ENCODE measurements around the gene TRAF1.
A peak's percentile ranks its signal among the peaks of the same experiment; 100 is the strongest.

TRAF1 gene

DNA sequence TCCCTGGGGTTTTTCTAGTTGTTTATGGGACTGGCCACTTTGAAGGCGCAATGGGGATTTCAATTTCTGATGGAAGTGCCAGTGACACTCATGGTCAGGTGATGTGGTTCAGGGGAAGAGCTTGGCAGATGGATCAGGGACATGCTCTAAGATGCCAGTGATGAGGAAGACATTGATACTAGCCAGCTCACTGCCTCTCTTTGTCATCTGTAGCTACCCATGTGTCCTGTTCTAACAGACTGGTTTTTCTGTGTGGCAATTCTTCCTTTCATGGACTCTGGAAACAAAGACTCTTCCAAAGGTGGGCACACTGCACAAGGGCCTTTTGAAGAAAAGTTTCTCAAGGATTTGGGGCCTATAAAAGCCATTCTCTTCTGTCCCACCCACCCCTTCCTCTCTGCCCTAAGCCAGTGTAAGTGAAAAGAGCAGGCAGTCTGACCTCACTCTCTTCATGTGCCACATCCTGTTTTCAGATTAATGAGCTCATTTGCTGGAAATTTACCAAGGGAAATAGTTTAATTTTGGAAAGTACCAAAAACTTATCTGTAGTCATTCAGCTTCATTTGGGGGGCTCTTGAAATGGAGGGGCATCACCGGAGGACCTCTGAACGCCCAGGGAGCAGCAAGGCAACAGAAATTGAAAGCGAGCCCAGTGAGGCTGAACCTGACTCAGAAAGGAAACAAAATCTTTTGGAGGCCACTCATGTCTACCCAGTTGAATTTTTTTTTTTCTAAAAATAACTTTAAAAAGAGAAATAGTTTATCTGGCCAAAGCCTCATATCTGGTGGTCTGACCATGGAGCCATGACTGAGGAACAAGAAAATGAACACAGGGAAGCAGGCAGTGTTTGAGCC is 4.9 kb upstream of the TRAF1 start:
- no peak overlapping the region for H3K4me3 ChIP-seq (replicated peaks in 1 of 2; ENCODE audit: low read depth in 2 of 2, low read length in 2 of 2)
- DNase-seq (ENCODE audit: low read depth in 2 of 2): peak; percentile 80 to 87
- TF ChIP-seq, protein P1, sequence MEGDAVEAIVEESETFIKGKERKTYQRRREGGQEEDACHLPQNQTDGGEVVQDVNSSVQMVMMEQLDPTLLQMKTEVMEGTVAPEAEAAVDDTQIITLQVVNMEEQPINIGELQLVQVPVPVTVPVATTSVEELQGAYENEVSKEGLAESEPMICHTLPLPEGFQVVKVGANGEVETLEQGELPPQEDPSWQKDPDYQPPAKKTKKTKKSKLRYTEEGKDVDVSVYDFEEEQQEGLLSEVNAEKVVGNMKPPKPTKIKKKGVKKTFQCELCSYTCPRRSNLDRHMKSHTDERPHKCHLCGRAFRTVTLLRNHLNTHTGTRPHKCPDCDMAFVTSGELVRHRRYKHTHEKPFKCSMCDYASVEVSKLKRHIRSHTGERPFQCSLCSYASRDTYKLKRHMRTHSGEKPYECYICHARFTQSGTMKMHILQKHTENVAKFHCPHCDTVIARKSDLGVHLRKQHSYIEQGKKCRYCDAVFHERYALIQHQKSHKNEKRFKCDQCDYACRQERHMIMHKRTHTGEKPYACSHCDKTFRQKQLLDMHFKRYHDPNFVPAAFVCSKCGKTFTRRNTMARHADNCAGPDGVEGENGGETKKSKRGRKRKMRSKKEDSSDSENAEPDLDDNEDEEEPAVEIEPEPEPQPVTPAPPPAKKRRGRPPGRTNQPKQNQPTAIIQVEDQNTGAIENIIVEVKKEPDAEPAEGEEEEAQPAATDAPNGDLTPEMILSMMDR (IDR thresholded peaks at IDR 0.05; ENCODE audit: low read depth, low read length): no peak

DNA sequence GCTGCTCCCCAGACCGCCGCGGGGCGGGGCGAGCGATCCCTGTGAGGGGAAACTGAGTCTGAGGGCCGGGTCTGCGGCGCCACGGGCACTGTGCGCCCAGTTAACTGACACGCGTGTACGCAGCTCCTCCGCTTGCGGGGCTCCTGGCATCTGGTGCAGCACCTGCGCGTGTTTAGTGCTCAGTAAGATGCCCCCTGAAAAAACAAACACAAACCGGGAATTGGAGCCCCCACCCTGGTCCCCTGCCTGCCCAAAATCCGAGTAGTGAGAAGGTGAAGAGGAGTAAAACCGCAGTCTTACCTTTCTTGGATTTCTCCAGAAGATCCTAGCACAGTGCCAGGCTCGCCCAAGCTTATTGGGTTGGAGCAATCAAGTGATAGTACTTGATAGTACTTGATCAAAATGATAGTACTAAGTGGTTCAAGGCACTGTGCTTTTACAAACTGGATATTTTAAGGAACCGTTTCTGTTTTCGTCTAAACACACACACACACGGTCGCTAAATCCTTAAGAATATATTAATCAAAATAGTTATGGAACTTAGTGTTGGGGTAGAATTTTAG is 2.7 kb upstream of the TRAF1 start:
- H3K4me3 ChIP-seq (replicated peaks in 1 of 2; ENCODE audit: low read depth in 2 of 2, low read length in 2 of 2): peak overlapping the region; percentile 28 to 48
- no peak for DNase-seq (ENCODE audit: low read depth in 2 of 2)
- TF ChIP-seq, protein P1 (IDR thresholded peaks at IDR 0.05; ENCODE audit: low read depth, low read length): no peak

DNA sequence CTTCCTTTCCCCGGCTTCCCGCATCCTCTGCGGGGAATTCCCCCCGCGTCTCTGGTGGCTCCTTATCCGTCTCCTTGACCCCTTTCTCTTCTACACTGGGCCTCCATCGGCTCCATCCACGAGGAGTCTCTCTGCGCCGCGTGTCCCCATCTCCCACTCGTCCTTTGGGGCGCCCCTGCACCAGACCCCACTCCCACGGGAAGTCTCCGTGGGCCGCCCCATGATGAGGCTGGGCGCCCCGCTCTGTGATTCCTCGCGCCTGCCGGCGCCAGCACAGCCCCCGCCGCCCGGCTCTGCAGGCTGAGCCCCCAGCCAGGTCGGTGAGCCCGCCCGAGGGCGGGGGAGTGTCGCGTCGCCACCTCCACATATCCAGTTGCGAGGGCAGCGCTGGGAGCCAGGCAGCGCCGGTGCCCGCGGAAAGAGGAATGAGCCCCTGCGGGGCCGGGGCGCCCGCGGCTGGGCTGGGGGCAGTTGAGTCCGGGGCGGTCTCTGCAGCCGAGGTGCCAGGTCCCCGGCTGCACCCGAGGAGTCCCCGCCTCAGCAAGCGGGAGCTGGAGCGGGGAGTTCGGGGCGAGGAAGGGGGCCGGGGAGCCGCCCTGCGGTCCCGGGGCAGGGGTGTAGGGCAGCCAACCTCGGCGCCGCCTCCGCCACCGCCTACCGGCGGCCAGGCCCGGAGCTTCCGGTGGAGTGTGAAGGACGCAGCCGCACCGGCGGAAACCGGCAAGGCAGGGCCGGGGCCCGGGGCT is 2.1 kb upstream of the TRAF1 start:
- peak overlapping the region; percentile 28 to 48 for H3K4me3 ChIP-seq (replicated peaks in 1 of 2; ENCODE audit: low read depth in 2 of 2, low read length in 2 of 2)
- peak; percentile 45 to 59 for DNase-seq (ENCODE audit: low read depth in 2 of 2)
- TF ChIP-seq, protein P1 (IDR thresholded peaks at IDR 0.05; ENCODE audit: low read depth, low read length): no peak

DNA sequence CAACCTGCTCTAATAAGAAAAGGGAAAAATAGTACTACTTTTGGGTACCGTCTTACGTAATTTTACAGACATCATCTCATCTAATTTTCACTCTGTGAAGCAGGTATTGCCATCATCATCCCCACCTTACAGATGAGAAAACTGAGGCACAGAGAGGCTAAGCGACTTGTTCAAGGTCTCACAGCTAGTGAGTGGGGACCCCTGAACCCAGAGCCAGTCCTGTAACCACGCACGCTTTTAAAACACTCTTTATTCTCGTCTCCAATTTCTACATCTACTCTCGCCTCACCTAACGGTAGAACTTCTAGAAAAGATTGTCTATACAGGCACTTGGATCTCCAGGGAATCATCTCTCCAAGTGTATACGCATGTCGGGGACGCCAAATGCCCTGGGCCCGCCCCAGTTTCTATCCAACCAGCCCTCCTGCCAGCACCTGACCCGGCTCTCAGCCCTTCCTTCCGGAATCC is 1.5 kb upstream of the TRAF1 start:
- no peak for DNase-seq (ENCODE audit: low read depth in 2 of 2)
- TF ChIP-seq, protein P1 (IDR thresholded peaks at IDR 0.05; ENCODE audit: low read depth, low read length): no peak
- H3K4me3 ChIP-seq (replicated peaks in 1 of 2; ENCODE audit: low read depth in 2 of 2, low read length in 2 of 2): peak overlapping the region; percentile 28 to 48

DNA sequence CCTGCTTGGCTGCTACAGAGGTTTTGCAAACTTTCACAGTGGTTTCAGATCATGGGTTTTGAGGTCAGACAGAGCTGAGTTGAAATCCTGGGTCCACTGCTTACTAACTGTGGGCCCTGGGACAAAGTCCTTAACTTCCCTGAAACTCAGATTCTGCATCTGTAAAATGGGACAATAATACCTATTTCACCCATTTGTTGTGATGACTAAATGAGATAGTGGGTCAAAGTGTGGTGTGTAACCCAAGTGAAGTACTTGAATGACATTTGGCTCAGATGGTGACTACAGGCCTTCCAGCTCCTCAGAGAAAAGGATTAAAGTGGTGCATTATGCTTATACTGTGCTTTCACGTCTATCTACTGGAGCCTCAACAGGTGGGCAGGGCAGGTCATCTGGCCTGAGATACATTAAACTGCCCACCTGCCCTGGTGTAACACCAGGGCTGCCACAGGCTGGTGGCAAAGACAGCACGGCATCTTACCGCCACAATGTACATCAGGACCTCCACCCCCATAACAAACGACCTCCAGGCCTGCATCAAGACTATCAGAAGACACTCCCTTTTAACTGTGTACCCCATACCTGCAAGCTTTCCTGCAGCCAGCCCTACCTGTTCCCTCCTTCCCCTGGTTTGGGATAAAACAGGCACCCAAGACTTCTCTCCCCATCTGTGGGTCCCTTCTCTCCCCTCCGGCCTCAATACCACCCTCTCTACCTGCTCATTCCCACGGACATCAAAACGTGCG is 846 bp upstream of the TRAF1 start:
- no peak for DNase-seq (ENCODE audit: low read depth in 2 of 2)
- TF ChIP-seq, protein P1 (IDR thresholded peaks at IDR 0.05; ENCODE audit: low read depth, low read length): no peak
- no peak overlapping the region for H3K4me3 ChIP-seq (replicated peaks in 1 of 2; ENCODE audit: low read depth in 2 of 2, low read length in 2 of 2)
